GM10266 (cell line): ENCODE measurements around the gene MICAL3.

ENCODE experiments used
- DNase-seq: peaks from one replicate; pipeline ENCODE4 v3.0.0; 2012; ENCODE audit errors: extremely low spot score
- TF ChIP-seq, protein P1 (sequence below): IDR thresholded peaks from 2 replicates; pipeline ENCODE4 v1.5.1; 2012; ENCODE audit warnings: mild to moderate bottlenecking, low read depth; ENCODE audit not compliant: control insufficient read depth, insufficient read depth; ENCODE audit errors: missing control alignments

Gene MICAL3

DNA sequence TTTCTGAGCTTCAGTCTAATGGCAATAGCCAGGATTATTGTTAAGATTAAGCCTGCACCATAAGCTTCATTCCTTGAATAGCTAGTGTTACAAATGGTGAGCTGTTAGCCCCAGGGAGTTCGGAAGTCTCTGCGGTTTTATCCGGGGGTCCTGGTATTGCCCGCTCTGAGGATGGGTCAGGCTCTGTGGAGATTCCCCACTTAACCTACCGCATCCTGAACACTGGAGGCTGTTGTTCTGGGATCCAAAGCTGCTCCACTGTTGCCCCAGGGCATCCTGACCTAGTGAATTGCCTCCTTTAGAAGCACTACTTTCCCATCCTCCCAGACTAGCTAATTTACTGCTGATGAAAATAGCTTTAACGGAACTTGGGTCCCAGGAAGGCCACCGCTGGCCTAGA lies 38.9 kb upstream of the MICAL3 start:
- TF ChIP-seq, protein P1, sequence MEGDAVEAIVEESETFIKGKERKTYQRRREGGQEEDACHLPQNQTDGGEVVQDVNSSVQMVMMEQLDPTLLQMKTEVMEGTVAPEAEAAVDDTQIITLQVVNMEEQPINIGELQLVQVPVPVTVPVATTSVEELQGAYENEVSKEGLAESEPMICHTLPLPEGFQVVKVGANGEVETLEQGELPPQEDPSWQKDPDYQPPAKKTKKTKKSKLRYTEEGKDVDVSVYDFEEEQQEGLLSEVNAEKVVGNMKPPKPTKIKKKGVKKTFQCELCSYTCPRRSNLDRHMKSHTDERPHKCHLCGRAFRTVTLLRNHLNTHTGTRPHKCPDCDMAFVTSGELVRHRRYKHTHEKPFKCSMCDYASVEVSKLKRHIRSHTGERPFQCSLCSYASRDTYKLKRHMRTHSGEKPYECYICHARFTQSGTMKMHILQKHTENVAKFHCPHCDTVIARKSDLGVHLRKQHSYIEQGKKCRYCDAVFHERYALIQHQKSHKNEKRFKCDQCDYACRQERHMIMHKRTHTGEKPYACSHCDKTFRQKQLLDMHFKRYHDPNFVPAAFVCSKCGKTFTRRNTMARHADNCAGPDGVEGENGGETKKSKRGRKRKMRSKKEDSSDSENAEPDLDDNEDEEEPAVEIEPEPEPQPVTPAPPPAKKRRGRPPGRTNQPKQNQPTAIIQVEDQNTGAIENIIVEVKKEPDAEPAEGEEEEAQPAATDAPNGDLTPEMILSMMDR = no peak
- DNase-seq = no peak

DNA sequence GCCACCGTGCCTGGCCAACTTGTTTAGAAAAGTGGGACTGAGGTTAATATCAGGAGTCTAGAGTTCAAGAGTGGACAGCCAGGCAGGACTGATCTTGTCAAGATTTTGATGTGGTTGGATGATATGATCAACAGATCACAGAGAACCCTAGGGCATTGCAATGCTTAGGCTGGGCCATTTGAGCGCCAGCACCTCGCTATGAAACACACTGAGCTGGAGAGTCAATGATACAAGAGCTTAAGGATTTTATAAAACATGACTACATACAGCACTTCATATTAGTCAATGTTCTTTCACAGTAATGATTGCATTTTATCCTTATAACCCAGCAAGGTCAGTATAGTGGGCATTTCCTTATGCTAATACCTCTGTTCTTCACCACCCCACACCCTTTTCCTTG lies 38.1 kb upstream of the MICAL3 start:
- TF ChIP-seq, protein P1 = no peak
- no peak for DNase-seq

DNA sequence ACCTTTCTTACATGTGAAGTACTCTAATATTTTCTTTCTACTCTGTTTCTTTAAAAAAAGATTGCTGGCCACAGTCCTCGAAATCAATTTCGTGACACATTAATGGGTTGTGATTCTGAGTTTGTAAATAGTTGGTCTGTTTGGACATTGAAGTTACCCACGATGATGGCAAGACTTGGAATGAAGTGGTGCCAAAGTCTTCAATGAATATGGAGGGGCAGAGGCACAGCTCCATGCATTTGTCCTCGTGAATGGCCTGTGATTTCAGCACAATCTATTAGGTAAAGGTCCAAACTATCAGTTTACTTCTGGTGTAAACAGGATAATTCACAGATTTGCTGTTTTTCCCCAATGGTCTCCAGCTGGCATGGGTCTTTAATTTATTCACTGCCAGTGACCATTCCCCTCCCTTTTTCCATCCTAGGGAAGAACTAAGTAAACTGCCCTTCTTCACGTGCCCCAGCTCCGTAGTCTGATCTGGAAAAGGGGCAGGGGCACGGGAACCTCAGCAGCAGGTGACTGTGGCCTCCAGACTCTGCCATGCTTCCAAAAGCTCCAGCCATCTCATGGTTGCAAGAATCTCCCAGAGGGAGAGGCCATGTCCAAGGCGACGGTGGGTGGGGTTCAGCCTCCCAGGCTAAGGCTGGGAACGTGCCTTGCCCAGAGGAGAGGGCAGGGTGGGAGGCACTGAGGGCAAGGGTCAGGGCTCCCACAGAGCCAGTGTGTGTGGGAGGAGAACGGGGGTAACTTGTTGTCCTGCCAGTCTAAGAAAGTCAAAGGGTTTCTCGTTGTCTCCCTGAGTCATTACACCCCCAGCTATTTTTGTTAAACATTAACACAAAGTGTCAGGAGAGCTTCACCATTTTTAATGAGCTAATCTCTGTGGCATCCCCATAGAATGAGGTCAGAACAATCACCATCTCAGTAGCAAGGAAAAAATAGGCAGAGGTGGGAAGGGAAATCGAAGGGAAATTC lies 36.6 kb upstream of the MICAL3 start:
- TF ChIP-seq, protein P1 = no peak
- DNase-seq = no peak

DNA sequence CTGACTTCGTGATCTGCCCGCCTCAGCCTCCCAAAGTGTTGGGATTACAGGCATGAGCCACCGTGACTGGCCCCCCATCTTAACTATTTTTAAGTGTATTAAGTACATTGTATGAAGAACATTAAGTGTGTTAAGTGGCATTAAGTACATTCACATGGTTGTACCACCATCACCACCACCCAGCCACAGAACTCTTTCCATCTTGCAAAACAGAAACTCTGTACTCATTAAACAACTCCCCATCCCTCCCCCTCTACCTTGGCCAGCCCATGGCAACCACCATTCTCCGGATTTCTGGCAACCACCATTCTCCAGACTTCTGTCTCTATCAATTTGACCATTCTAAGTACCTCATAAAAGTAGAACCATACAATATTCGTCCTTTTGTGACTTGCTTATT lies 35.6 kb upstream of the MICAL3 start:
- TF ChIP-seq, protein P1 = no peak
- no peak for DNase-seq

DNA sequence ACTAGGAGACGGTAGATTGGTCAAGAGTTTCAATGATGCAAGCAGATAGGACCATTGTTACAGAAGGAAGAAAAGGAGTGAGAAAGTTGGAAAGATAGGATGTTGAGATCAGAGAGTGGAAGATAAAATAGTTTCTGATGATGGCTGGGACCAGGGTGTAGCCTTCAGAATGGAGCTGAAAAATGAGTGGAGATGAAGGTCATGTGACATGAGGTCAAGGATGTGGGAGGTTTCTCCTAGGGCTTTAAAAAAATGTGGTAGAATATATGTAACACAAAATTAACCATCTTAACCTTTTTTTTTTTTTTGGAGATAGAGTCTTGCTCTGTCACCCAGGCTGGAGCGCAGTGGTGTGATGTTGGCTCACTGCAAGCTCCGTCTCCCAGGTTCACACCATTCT lies 35.1 kb upstream of the MICAL3 start:
- no peak for DNase-seq
- TF ChIP-seq, protein P1 = no peak

DNA sequence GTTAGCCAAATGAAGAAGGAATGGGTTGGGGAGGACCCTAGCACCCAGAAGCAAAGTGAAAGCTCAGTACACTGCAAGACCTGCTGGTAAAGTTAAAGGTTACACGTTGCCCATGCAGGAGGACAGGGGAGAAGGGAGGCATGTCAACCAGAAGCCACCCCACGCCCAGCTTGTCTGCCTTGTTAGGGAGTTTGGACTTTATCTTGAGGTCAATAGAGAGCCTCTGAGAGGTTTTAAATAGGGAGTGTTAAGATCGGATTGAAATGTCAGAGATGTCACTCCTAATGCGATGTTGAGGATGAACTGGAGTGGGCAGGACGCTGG lies 34.7 kb upstream of the MICAL3 start:
- no peak for DNase-seq
- TF ChIP-seq, protein P1 = no peak

DNA sequence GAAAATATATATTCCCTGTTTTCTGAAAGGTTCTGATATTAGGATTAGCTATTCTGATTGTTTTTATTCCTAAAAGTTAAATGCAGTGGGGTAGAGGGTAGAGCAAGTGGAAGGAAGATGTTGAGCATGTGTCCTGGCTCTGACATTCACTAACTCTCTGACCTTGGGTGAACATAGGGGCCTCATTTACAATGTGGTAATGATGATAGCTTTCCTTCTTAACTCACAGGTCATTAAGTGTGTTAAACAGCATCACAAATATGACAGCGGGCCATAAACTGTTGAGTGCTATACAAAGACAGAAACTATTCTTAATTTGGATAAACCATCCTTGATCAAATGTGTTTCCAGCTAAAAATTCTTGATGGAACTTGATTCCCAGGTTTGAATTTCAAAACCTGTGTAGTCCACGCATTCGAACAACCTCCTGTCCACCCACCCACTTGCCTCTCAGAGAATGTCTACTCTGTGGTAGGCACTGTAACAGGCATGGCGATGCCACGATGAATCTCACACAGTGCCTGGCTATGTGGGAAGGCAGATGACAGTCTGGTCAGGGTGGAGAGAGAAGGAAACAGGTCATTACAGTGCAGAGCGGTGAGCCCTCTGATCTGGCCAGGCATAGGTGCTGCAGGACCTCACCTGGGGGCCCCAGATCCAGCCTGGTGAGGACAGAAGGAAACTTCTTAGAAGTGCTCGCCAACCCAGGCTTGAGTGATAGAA lies 34.2 kb upstream of the MICAL3 start:
- TF ChIP-seq, protein P1 = no peak
- no peak for DNase-seq
